NOMO-1 treated with dmso at 0.1 percent for 144 hours (cell line): ENCODE measurements around the gene KIF17.

Experiments
- DNase-seq: peaks from one replicate; lab custom pipeline; 2025; ENCODE audit not compliant: unreplicated experiment; lab: John Stamatoyannopoulos, UW

KIF17 gene

DNA sequence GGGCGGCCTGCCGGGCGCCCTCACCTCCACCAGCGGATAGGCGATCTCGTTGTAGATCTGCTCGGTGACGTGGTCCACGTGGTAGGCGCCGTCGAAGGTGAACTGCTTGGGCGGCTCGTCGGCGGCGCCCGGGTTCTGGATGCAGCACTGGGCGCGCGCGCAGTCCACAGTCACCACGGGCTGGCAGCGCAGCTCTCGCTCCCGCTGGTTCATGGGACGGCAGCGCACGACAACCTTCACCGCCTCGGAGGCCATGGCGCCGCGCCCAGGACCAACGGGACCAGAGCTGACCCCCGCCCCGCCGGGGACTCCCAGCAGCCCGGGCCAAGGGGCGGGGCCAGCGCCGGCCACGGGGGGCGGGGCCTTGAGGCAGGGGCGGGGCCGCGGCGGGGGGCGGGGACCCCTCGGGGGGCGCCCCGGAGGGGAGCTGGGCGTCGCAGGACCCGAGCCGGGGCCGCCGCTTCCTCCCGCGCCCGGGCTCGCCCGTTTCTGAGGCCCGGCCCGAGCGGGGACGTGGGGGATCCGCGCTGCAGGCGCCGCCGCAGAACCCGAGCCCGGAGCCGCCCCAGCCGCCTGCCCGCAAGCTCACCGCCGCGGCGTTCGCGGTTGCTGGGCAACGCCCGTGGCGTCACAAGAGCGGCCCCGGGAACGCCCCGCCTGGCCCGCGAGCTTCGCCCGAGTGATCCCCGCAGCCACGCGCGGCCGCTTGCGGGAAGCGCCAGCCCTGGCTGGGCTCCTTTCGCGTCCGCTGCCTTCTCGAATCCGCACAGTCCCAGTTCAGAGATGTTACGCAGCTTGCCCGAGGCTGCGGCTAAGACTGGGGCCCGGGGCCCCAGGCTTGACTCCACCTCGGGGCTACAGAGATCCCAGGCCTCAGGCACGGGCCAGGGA, at the start of gene KIF17:
Gene KIF17 (minus strand): TSS at position 556 of the 891 bp plus-strand sequence. CDS start 301 bp downstream, at position 255.
- DNase-seq: peak; percentile 31

DNA sequence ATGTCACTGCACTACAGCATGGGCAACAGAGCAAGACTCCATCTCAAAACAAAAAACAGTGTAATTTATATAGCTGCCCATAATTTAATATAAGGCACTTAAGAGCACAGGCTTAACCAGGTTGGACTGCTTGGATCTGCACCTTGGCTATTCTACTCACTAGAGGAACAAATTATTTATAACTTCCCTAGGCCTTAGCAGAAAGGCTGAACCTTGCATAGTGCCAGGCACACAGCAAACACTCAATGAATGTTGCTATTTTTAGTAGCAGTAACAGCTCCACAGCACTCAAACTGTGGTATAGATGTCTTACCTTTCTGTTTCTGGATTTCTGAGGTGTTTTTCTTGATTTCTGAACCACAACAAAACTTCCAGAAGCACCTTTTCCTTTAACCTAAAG, 49.5 kb upstream of the KIF17 start:
- no peak for DNase-seq

GRCh38 chr1:20763417-20763816, 45.6 kb upstream of the KIF17 start:
- no peak for DNase-seq

GRCh38 chr1:20760322-20760721, 42.5 kb upstream of the KIF17 start:
- DNase-seq: no peak

DNA sequence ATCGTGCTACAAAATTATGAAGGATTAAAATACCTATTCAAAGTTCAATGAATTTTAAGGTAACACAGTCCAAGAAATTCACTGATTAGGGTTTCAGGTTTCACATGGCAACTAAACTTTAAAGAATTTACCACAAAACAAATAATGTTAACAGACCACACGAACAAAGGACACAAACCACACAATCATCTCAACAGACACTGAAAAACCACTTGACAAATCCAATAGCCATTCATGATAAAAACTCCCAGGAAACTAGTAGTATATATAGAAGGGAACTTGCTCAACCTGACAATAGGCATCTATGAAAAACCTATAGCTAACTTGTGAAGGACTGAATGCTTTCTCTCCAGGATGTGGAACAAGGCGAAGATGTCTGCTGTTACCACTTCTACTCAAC, 35.8 kb upstream of the KIF17 start:
- DNase-seq: no peak

DNA sequence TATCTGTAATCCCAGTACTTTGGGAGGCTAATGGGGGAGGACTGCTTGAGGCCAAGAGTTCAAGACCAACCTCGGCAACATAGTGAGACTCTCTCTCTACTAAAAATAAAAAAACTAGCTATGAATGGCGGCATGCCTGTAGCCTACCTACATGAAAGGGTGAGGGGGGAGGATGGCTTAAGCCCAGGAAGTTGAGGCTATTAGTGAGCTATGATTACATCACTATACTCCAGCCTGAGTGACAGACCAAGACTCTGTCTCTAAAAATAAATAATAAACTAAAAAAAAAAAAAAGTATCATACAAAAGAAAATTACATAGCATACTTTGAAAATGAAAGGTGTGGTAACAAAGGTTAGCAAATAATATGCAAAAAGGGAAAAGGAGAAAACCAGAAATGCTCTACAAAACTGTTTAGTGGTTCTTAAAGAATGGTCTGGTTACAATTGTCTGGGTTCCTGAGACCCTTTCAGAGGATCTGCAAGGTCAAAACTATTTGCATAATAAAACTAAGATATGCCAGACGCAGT, 33.7 kb upstream of the KIF17 start:
- DNase-seq: no peak

DNA sequence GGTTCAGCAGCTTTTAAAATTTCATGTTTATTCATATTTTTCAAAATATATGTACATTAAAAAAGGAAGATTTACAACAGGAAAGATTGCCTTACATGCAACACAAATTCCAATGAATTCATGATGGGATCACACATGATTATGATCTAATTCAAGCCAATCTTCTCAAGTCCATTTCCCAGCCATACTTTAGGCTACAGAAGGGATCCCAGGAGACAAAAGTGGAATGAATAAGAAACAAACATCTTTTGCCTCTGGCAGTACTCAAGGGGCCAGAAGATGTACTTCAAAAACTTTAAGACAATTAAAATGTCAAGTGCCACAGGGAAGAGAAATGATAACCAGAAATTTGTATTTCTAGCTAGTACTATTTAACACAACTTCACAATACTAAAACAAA, 24.9 kb upstream of the KIF17 start:
- no peak for DNase-seq

GRCh38 chr1:20740781-20741180, 23.0 kb upstream of the KIF17 start:
- no peak for DNase-seq

DNA sequence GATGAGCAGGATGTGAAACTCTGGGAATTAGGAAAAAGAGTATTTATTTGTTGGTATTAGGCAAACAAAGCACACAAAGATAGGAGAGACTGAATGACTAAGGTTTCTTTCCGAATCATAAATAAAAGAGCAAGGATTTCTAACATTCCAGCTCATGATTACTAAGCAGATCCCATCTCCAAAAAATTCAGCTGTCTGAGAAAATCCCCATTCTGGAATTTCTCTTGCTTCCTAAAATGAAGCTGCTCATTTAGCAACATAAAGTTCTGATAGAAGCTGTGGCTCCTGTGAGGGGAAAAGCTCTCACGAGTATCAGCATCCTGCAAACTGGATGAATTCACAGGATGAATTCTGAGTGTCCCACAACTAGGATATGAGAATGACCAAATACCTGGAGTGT, 21.4 kb upstream of the KIF17 start:
- no peak for DNase-seq

DNA sequence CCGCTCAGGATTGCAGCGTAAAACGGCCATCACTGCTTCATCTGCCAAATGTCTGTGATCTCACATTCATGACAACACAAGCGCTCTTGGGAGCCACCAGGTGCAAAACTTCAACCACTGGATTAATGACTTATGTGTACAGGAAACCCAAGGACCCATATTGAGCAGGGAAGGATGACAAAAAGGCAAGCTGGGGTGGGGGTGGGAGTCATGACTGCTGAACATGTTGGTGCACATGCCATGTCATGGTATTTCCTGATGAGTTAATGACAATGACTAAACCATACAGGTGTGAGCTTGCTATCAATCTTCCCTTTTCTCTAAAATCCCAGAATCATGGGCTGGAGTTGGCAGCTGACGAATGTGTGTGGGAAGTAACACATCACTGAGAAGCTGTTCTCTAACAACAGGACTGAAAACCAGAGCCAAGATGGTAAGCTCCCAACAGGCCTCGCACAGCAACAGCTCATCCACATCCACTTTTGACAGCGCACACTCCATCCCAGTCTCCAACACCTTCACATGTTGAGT, 17.8 kb upstream of the KIF17 start:
- DNase-seq: no peak

- DNase-seq: no peak
These were observed 15.7 kb upstream of the KIF17 start for GRCh38 chr1:20733360-20733975.

DNA sequence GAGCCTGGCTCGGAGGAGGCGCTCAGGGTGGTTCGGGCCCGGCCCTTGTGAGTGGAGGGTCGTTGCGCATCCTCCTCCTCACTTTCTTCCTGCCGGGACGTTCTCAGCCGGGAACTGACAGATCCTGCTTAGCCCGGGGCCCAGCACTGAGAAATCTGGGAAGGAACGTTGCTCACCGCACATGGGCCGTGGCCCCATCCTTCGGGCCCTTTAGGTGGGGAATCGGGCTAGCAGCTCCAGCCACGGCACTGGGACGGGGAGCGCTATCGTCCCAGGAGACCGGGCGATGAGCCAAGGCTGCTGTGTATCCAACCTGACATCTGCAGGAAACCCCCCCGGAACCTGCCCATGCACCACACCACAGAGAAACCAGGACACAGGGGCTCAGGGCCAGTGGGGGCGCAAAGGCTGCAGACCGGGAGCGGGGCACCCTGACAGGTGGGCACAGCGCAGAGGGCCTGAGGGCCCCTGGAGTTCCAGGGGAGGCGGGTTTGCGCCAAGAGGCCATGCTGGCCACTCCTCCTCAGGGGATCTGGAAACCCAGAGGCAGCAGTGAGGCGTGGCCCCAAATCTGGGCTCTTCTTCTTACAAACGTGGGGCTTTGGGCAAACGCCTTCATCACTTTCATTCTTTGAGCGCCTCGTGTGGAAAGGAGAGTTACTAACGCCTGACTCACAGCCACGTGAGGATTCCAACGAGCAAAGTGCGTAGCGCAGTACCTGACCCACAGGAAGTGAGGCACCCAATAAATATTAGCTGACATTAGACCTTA, 15.0 kb upstream of the KIF17 start, which contains the start of gene SH2D5:
Gene SH2D5 (minus strand): TSS at position 116 of the 772 bp plus-strand sequence. CDS start 4,659 bp downstream, outside the sequence.
- DNase-seq: peak; percentile 86

GRCh38 chr1:20732071-20732587, 14.3 kb upstream of the KIF17 start:
- no peak for DNase-seq

DNA sequence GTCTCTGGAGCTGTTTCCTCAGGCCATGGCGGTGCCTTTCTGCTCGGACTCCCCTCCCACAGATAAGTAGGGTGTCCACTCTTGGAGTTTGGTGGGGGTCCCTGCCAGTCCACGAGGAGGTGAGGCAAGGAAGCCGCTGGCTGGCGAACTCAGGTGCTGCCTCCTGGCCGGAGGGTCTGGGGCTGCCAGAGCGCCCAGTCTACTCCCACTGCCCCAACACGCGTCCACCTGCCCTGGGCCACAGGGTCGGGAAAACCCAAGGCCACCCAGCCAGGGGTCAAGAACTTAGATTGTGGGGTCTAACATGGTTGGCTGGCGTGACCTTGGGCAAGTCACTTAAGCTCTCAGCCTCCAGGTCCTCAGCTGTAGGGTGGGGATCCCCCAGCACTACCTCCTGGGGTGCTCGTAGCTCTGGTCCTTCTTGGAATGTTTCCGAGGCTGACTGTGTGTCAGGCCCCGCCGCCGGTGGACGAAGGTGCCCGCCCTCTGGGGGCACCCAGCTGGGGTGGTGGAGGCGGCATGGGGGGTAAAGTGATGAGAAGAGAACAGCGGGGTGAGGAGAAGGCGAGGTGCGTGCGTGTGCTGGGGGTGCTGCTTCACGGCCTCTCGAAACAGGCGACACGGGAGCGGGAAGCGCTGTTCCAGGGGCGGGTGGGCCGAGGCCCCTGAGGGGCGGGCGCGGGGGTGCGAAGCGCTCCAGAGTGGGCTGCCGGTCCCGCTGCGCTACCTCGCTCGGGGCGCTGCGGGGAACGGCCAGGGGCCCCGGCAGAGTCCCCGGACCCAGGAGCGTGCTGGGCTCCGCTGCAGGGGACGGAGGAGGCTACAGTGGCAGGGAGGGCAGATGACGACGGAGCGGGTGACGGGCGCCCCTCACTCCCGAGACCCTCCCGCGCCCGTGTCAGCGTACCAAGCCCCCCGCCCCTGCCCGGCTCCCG, 13.5 kb upstream of the KIF17 start:
- no peak for DNase-seq

DNA sequence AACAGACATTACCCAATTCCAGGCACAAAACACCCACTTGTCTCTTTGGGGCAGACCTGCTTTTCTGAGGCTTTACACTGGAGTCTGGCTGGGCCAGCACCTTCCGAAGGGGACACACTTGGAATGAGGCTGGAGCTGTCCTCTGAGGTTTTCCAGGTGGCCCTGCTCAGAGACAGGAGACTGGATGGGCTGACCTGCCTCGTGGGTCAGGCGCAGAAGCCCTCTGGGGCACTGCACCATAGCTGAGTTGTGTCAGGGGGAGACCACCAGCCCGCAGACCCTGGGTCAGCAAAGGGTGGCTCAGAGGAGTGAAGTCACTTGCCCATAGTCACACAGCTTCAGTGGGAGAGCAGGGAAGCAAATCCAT, 12.9 kb upstream of the KIF17 start:
- no peak for DNase-seq

- no peak for DNase-seq
These were observed 12.3 kb upstream of the KIF17 start for GRCh38 chr1:20729990-20730689.

- no peak for DNase-seq
These were observed 11.5 kb upstream of the KIF17 start for GRCh38 chr1:20729155-20729931.

- DNase-seq: no peak
These were observed 10.8 kb upstream of the KIF17 start for GRCh38 chr1:20728371-20729154.
